T-helper 1 cell treated with Interleukin-12 subunit alpha and Interleukin-12 subunit beta and Interleukin-4 antibody, amounts not matched to agents 30 ng/mL and 1 ng/mL, for 36 hours (primary cell): Measurements from ENCODE around the gene TAS2R43. TPM values are rescaled to one million over a fixed set of nuclear protein-coding genes. Genes with fewer than 3 reads are reported as not detected.
"Not testable (repeated sequence)": the region's sequence is repeated elsewhere in the genome, so short reads cannot be mapped to it uniquely, and the experiment has no call there.

Source experiments
- intact Hi-C: fragments of 100-400 bp; cut with micrococcal nuclease; formaldehyde crosslinking; loops from one replicate; pipeline ENCODE4 v1.15.1; 2024
- total RNA-seq: library from RNA; stranded (reverse); gene quantifications from 2 replicates; pipeline ENCODE4 v1.2.3, GENCODE V29; 2022

The TAS2R43 gene
- total RNA-seq, 1 donor from 2014 or later, result 1.2 TPM

GRCh38 chr12:11062194-11062593 lies 29.9 kb downstream of the TAS2R43 start, which contains the start of gene TAS2R46:
TSS of gene TAS2R46 (minus strand) at chr12:11062294. CDS start at chr12:11062294, 0 bp downstream.
- intact Hi-C loops, result not testable (repeated sequence)

GRCh38 chr12:11059784-11060183 lies 32.3 kb downstream of the TAS2R43 start:
- intact Hi-C loops, result no loop called here

- intact Hi-C loops, result no loop called here
Measured at GRCh38 chr12:11059041-11059440, 33.1 kb downstream of the TAS2R43 start.

- intact Hi-C loops, result no loop called here
Measured at GRCh38 chr12:11055306-11055705, 36.8 kb downstream of the TAS2R43 start.

- intact Hi-C loops, result not testable (repeated sequence)
Measured at GRCh38 chr12:11049806-11050531, 42.1 kb downstream of the TAS2R43 start.

- intact Hi-C loops, result not testable (repeated sequence)
Measured at GRCh38 chr12:11041366-11041765, 50.7 kb downstream of the TAS2R43 start.

Other genes with a start within 250 kb of the TAS2R43 start
- gene PRR4, start 242.8 kb downstream of the TAS2R43 start, total RNA-seq, result 2.1 and 2.4 TPM in 2 replicates
- 24.7 and 31.8 TPM in 2 replicates for gene PRH1, start 208.1 kb downstream of the TAS2R43 start, total RNA-seq
- gene TAS2R13, start 182.8 kb downstream of the TAS2R43 start, total RNA-seq, result 2.0 and 2.8 TPM in 2 replicates
- gene PRH2, start 163.1 kb downstream of the TAS2R43 start, total RNA-seq, result not detected in 2 replicates
- gene TAS2R14, start 153.1 kb downstream of the TAS2R43 start, total RNA-seq, result 4.7 and 5.2 TPM in 2 replicates
- gene TAS2R50, start 105.4 kb downstream of the TAS2R43 start, total RNA-seq, result 1.8 TPM in 2 replicates
- 1.8 and 2.6 TPM in 2 replicates for gene TAS2R20, start 94.0 kb downstream of the TAS2R43 start, total RNA-seq
- gene TAS2R19, start 69.7 kb downstream of the TAS2R43 start, total RNA-seq, result 3.9 and 4.5 TPM in 2 replicates
- gene TAS2R31, start 60.9 kb downstream of the TAS2R43 start, total RNA-seq, result 3.5 and 4.9 TPM in 2 replicates
- 1.6 and 3.3 TPM in 2 replicates for gene TAS2R46, start 30.0 kb downstream of the TAS2R43 start, total RNA-seq
- 4.2 and 5.4 TPM in 2 replicates for gene TAS2R30, start 42.3 kb upstream of the TAS2R43 start, total RNA-seq
- 7.6 and 8.4 TPM in 2 replicates for gene SMIM10L1, start 78.9 kb upstream of the TAS2R43 start, total RNA-seq
- gene TAS2R42, start 94.6 kb upstream of the TAS2R43 start, total RNA-seq, result not detected in 2 replicates
- gene PRB3, start 177.4 kb upstream of the TAS2R43 start, total RNA-seq, result not detected in 2 replicates
- gene PRB4, start 218.1 kb upstream of the TAS2R43 start, total RNA-seq, result not detected in 2 replicates